HepG2 (cell line): Measurements from ENCODE around the gene ETNK1.

Source experiments
- CHD2 ChIP-seq: IDR thresholded peaks from 2 replicates; pipeline ENCODE4 v1.6.1; 2011; ENCODE audit warnings: low read depth, low read length, improper control_type of control experiment
- HNF4G ChIP-seq, 2 experiments: sonication (generic) in 1 of 2; formaldehyde crosslinking in 1 of 2; IDR thresholded peaks; 2 replicates each; pipeline versions ENCODE4 v1.4.0 to v1.6.1; 2011 to 2020; ENCODE audit warnings: borderline replicate concordance in 2 of 2, low read depth in 2 of 2, mild to moderate bottlenecking in 2 of 2, low read length in 1 of 2, missing genetic modification reagents in 1 of 2, moderate library complexity in 1 of 2
- NR3C1 ChIP-seq: sonication (generic); formaldehyde crosslinking; IDR thresholded peaks from 2 replicates; pipeline ENCODE4 v1.4.0; 2020; ENCODE audit warnings: missing genetic modification reagents
- PHB2 ChIP-seq: fragments of 450-650 bp; IDR thresholded peaks from 2 replicates; pipeline ENCODE4 v1.6.1; 2018; ENCODE audit not compliant: partially characterized antibody
- POLR2AphosphoS5 ChIP-seq: IDR thresholded peaks from 2 replicates; pipeline ENCODE4 v1.6.1; 2012; ENCODE audit warnings: low read depth, low read length
- RXRB ChIP-seq: IDR thresholded peaks from 2 replicates; pipeline ENCODE4 v1.6.1; 2016; ENCODE audit warnings: borderline replicate concordance, missing genetic modification reagents, missing compliant biosample characterization
- TCF7 ChIP-seq: sonication (generic); IDR thresholded peaks from 2 replicates; pipeline ENCODE4 v1.6.1; 2016; ENCODE audit warnings: antibody characterized with exemption, low read depth
- ZFP82 ChIP-seq: sonication (generic); formaldehyde crosslinking; IDR thresholded peaks from 2 replicates; pipeline ENCODE4 v1.5.1; 2020; ENCODE audit warnings: mild to moderate bottlenecking, missing genetic modification reagents, borderline replicate concordance
- TF ChIP-seq, protein P1 (sequence below): sonication (generic); formaldehyde crosslinking; IDR thresholded peaks from 2 replicates; pipeline ENCODE4 v1.8.0; 2022; ENCODE audit warnings: mild to moderate bottlenecking, missing genetic modification reagents; ENCODE audit not compliant: insufficient replicate concordance
- TF ChIP-seq, protein P2 (sequence below): sonication (generic); formaldehyde crosslinking; IDR thresholded peaks from 2 replicates; pipeline ENCODE4 v1.5.0; 2020; ENCODE audit warnings: mild to moderate bottlenecking, missing genetic modification reagents, moderate library complexity
- TF ChIP-seq, protein P3 (sequence below): IDR thresholded peaks from 2 replicates; pipeline ENCODE4 v1.6.1; 2016
- TF ChIP-seq, protein P4 (sequence below), 2 experiments: IDR thresholded peaks; 2 replicates each; pipeline ENCODE4 v1.6.1; 2011 to 2012; ENCODE audit warnings: low read length in 2 of 2, borderline replicate concordance in 1 of 2, low read depth in 1 of 2, mild to moderate bottlenecking in 1 of 2, moderate library complexity in 1 of 2
- TF ChIP-seq, protein P5 (sequence below): sonication (generic); formaldehyde crosslinking; IDR thresholded peaks from 2 replicates; pipeline ENCODE4 v1.4.0; 2020; ENCODE audit warnings: missing genetic modification reagents
- TF ChIP-seq, protein P6 (sequence below): sonication (generic); formaldehyde crosslinking; IDR thresholded peaks from 2 replicates; pipeline ENCODE4 v1.8.1; 2022; ENCODE audit warnings: low read depth, mild to moderate bottlenecking, missing genetic modification reagents

DNA sequence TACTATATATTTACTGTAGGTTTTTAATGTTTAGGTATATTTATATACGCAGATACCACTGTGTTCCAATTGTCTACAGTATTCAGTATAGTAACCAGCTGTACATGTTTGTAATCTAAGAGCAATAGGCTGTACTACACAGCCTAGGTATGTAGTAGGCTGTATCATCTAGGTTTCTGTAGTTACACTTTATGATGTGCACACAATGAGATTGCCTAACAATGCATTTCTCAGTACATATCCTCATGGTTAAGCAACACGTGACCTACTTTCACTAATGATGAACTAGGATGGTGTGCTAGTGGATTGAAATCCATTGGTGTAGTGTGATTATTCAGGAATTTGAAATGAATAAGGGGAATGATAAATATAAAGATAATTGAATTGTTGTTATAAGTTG lies 77.7 kb downstream of the ETNK1 start:
- TF ChIP-seq PHB2 (no peak), RXRB (CRISPR knock-in tag) (no peak), POLR2AphosphoS5 (no peak), ZFP82 (CRISPR knock-in tag) (no peak), HNF4G (IDR thresholded peaks at IDR 0.05; ENCODE audit: borderline replicate concordance, low read depth, low read length) (no peak), HNF4G (CRISPR knock-in tag; IDR thresholded peaks at IDR 0.05; ENCODE audit: borderline replicate concordance, low read depth) (no peak), CHD2 (no peak), NR3C1 (CRISPR knock-in tag) (no peak), TCF7 (no peak)
- TF ChIP-seq, protein P1, sequence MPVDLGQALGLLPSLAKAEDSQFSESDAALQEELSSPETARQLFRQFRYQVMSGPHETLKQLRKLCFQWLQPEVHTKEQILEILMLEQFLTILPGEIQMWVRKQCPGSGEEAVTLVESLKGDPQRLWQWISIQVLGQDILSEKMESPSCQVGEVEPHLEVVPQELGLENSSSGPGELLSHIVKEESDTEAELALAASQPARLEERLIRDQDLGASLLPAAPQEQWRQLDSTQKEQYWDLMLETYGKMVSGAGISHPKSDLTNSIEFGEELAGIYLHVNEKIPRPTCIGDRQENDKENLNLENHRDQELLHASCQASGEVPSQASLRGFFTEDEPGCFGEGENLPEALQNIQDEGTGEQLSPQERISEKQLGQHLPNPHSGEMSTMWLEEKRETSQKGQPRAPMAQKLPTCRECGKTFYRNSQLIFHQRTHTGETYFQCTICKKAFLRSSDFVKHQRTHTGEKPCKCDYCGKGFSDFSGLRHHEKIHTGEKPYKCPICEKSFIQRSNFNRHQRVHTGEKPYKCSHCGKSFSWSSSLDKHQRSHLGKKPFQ (CRISPR knock-in tag), result no peak
- TF ChIP-seq, protein P2, sequence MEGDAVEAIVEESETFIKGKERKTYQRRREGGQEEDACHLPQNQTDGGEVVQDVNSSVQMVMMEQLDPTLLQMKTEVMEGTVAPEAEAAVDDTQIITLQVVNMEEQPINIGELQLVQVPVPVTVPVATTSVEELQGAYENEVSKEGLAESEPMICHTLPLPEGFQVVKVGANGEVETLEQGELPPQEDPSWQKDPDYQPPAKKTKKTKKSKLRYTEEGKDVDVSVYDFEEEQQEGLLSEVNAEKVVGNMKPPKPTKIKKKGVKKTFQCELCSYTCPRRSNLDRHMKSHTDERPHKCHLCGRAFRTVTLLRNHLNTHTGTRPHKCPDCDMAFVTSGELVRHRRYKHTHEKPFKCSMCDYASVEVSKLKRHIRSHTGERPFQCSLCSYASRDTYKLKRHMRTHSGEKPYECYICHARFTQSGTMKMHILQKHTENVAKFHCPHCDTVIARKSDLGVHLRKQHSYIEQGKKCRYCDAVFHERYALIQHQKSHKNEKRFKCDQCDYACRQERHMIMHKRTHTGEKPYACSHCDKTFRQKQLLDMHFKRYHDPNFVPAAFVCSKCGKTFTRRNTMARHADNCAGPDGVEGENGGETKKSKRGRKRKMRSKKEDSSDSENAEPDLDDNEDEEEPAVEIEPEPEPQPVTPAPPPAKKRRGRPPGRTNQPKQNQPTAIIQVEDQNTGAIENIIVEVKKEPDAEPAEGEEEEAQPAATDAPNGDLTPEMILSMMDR, result no peak
- TF ChIP-seq, protein P3, sequence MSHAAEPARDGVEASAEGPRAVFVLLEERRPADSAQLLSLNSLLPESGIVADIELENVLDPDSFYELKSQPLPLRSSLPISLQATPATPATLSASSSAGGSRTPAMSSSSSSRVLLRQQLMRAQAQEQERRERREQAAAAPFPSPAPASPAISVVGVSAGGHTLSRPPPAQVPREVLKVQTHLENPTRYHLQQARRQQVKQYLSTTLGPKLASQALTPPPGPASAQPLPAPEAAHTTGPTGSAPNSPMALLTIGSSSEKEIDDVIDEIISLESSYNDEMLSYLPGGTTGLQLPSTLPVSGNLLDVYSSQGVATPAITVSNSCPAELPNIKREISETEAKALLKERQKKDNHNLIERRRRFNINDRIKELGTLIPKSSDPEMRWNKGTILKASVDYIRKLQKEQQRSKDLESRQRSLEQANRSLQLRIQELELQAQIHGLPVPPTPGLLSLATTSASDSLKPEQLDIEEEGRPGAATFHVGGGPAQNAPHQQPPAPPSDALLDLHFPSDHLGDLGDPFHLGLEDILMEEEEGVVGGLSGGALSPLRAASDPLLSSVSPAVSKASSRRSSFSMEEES, result no peak
- TF ChIP-seq, protein P4, sequence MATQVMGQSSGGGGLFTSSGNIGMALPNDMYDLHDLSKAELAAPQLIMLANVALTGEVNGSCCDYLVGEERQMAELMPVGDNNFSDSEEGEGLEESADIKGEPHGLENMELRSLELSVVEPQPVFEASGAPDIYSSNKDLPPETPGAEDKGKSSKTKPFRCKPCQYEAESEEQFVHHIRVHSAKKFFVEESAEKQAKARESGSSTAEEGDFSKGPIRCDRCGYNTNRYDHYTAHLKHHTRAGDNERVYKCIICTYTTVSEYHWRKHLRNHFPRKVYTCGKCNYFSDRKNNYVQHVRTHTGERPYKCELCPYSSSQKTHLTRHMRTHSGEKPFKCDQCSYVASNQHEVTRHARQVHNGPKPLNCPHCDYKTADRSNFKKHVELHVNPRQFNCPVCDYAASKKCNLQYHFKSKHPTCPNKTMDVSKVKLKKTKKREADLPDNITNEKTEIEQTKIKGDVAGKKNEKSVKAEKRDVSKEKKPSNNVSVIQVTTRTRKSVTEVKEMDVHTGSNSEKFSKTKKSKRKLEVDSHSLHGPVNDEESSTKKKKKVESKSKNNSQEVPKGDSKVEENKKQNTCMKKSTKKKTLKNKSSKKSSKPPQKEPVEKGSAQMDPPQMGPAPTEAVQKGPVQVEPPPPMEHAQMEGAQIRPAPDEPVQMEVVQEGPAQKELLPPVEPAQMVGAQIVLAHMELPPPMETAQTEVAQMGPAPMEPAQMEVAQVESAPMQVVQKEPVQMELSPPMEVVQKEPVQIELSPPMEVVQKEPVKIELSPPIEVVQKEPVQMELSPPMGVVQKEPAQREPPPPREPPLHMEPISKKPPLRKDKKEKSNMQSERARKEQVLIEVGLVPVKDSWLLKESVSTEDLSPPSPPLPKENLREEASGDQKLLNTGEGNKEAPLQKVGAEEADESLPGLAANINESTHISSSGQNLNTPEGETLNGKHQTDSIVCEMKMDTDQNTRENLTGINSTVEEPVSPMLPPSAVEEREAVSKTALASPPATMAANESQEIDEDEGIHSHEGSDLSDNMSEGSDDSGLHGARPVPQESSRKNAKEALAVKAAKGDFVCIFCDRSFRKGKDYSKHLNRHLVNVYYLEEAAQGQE (IDR thresholded peaks at IDR 0.05; ENCODE audit: borderline replicate concordance in 1 of 2, low read depth in 1 of 2, low read length in 2 of 2), result no peak
- TF ChIP-seq, protein P5, sequence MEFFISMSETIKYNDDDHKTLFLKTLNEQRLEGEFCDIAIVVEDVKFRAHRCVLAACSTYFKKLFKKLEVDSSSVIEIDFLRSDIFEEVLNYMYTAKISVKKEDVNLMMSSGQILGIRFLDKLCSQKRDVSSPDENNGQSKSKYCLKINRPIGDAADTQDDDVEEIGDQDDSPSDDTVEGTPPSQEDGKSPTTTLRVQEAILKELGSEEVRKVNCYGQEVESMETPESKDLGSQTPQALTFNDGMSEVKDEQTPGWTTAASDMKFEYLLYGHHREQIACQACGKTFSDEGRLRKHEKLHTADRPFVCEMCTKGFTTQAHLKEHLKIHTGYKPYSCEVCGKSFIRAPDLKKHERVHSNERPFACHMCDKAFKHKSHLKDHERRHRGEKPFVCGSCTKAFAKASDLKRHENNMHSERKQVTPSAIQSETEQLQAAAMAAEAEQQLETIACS (CRISPR knock-in tag), result no peak
- TF ChIP-seq, protein P6, sequence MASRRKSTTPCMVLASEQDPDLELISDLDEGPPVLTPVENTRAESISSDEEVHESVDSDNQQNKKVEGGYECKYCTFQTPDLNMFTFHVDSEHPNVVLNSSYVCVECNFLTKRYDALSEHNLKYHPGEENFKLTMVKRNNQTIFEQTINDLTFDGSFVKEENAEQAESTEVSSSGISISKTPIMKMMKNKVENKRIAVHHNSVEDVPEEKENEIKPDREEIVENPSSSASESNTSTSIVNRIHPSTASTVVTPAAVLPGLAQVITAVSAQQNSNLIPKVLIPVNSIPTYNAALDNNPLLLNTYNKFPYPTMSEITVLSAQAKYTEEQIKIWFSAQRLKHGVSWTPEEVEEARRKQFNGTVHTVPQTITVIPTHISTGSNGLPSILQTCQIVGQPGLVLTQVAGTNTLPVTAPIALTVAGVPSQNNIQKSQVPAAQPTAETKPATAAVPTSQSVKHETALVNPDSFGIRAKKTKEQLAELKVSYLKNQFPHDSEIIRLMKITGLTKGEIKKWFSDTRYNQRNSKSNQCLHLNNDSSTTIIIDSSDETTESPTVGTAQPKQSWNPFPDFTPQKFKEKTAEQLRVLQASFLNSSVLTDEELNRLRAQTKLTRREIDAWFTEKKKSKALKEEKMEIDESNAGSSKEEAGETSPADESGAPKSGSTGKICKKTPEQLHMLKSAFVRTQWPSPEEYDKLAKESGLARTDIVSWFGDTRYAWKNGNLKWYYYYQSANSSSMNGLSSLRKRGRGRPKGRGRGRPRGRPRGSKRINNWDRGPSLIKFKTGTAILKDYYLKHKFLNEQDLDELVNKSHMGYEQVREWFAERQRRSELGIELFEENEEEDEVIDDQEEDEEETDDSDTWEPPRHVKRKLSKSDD (CRISPR knock-in tag), result no peak
